HEK293 (cell line): ENCODE results near the gene ZNF80.

ENCODE experiments used
- CTCF ChIP-seq: fragments of 450-650 bp; formaldehyde crosslinking; IDR thresholded peaks from 2 replicates; pipeline ENCODE4 v1.5.1; 2016; ENCODE audit warnings: missing biosample characterization, missing genetic modification characterization
- GFI1B ChIP-seq: fragments of 450-650 bp; formaldehyde crosslinking; IDR thresholded peaks from 2 replicates; pipeline ENCODE4 v1.5.1; 2016; ENCODE audit warnings: missing biosample characterization, missing genetic modification characterization
- SETDB1 ChIP-seq: IDR thresholded peaks from one replicate; pipeline ENCODE4 v1.6.1; 2017; ENCODE audit warnings: mild to moderate bottlenecking, low read length, moderate library complexity, mixed read lengths; ENCODE audit not compliant: insufficient read length
- ZBTB26 ChIP-seq: fragments of 450-650 bp; formaldehyde crosslinking; optimal IDR thresholded peaks from 2 replicates; pipeline ENCODE3; 2016; ENCODE audit warnings: missing biosample characterization, mild to moderate bottlenecking, missing genetic modification characterization
- ZBTB44 ChIP-seq: fragments of 450-650 bp; IDR thresholded peaks from 2 replicates; pipeline ENCODE4 v1.5.1; 2018; ENCODE audit warnings: missing biosample characterization, mild to moderate bottlenecking, missing genetic modification characterization
- ZNF354C ChIP-seq: fragments of 450-650 bp; formaldehyde crosslinking; IDR thresholded peaks from 2 replicates; pipeline ENCODE4 v1.5.1; 2016; ENCODE audit warnings: missing biosample characterization, missing genetic modification characterization, low read depth, borderline replicate concordance

GRCh38 chr3:114221881-114222264 lies 15.5 kb downstream of the ZNF80 start:
- no peak for TF ChIP-seq ZNF354C (tag by site-specific recombination)
- TF ChIP-seq GFI1B, result no peak
- no peak for TF ChIP-seq ZBTB26 (tag by site-specific recombination)
- TF ChIP-seq CTCF (tag by site-specific recombination), result no peak
- no peak for TF ChIP-seq SETDB1
- TF ChIP-seq ZBTB44 (tag by site-specific recombination), result no peak
